GM18907 (cell line): ENCODE measurements around the gene PPIE.
"Not testable (repeated sequence)": the region's sequence is repeated elsewhere in the genome, so short reads cannot be mapped to it uniquely, and the experiment has no call there.

Experiments used
- ATAC-seq: cut with Tn5 transposase; IDR thresholded peaks from one replicate; pipeline ENCODE4 v1.9.1; 2021; ENCODE audit warnings: mild to moderate bottlenecking, moderate library complexity; ENCODE audit not compliant: unreplicated experiment

PPIE gene

DNA sequence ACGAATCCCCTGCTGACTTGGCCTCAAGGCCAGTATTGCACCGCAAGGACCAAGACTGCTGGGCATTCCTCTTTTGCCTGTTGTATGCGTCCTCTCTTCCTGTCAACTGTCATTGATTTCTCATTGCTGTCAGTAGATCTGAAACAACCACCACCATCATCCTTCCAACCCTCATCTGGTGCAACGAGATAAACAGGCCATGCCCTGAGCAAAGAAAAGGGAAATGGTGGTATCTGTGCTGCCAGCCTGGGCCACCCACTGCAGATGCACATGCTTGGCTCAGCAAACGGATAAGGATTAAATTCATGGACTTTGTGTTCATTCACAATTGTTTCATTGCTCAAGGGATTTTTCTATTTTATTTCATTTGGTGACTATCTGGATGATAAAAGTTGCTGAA is 18.8 kb downstream of the PPIE start:
- ATAC-seq, result no peak

DNA sequence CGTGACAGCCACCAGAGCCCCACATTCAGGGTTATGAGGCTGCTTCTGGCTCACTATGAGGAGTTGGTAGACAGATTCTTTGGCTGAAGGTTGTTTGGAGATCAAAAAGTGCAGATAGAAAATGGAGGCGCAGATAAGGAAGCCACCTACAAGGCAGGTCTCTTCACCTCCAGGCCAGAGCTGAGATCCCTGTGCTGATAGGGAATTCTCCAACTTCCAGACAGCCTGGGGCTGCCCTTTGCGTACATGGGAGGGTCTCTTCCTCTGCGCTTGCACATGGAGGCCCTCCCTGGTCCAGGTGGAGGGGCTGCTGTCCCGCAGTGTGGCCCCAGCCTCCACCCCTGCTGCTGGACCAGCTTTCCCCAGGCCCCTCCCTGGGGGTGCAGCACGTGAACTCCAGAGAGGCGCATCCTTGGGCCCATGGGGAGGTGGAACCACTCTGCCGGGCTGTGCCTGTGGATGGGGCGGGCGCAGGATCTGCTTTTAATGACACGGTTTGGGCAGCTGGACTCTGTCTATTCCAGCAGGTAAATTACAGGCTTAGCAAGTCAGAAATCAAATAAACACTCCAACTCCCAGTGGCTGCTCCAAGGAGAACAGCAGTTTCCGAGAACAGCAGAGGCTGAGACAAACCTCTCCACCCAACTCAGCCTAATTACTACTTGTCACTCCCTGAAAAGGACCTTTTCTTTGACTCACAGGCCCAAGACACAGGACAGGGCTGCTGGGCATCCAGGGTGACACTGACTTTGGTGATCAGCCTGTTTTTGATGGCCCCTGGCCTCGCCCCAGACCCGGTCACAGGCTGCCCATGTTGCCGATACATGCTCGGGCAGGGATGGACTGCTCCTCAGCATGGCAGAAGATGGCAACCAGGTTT is 20.1 kb downstream of the PPIE start:
- no peak for ATAC-seq

DNA sequence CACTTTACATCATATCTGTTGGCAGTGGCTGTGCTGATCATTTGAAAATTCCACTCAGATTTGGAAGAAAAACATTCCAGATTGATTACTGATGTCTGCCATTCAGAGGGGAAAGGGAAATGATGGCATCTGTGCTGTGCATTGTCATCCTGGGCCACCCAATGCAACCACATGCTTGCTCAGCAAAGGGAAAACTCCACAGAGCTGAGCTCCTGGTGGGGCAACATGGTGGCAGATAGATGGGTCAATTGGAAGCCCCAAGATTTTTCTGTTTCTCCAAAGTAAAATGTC is 20.7 kb downstream of the PPIE start:
- no peak for ATAC-seq

DNA sequence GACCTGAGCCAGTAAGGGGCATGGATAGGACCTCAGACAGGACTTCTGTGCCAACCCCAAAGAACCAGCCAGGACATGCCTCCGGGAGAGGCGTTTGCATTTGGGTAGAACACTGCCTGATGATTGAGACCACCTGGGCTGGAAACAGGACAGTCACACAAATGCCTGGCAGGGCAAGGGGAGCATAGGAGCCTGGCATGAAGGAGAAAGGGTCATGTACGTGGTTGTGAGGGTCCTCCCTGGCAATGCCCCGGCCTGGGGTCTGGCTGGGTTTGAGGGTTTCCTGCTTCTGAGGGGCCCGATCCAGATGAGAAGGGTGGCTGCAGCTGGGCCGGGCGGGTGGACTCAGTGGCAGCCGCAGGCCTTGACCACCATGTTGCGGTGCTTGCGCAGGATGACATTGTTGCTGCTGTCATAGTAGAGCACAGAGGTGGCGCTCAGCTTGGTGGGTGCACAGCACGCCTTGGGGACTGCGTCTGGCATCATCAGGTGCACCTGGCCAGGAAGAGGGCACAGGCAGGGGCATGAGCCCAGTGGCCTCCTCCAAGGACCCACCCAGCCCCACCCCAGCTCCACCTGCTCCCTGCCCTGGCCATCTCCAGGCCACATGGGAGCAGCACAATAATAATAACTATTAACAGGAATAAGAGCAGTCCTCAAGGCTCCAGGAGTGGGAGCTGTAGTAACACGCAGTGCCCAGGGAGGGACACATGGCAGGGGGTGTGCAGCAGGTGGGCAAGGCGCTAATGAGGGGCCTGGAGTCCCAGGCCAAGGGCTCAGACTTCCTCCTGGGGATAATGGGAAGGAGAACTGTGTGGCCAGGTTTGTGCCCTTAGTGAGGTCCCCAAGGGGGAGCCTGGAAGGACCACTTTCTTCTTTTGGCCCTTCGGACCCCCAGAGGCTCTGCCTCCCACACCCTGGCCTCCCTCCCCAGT is 21.7 kb downstream of the PPIE start:
- no peak for ATAC-seq

DNA sequence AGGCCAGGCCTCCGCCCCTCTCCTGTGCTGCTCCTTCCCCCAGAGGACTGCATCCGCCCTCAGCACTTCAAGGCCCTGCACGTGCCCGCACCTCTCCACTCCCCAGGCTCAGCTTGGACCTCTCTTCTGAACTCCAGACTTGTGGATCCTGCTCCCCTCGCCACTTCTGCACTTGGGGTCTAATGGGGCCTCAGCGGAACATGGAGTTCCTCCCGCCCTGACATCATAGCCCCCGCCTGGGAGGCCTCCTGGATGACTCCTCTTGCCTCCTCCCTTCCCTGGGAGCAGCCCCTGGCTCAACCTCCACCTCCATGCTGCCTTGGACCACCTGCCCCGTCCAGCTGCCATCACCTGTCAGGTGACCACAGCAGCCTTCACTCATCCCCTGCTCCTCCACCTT is 22.3 kb downstream of the PPIE start:
- ATAC-seq, result no peak

DNA sequence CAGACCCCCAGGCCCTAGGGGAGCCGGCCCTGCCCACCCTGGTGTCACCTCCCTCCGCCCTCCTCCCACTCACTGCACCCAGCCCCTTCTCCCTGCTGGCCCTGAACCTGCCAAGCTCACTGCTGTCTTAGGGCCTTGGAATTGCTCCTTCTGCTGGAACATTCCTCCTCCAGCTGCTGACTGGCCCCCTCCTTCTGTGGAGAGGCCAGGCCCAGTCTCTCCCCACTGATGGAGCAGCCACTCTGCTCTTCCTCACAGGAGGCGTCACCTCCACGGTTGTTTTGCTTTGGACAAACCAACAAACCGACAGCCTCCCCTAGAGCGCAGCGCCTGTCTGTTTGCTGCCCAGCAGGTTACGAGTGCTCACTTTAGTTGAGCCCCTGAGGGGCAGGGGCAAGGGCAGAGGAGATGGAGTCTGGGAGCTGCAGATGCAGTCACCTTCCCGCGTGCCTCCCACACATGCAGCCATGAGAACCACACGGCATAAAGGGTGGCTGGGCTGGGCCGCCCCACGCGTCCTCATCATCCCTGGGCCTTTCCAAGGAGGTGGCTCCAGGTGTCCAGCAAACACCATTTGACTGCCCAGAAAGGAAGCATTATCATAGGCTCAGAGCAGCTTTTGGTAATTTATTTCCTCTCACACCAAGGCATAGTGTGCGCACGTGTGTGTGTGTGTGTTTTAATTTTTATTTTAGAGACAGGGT is 23.0 kb downstream of the PPIE start:
- ATAC-seq, result no peak

DNA sequence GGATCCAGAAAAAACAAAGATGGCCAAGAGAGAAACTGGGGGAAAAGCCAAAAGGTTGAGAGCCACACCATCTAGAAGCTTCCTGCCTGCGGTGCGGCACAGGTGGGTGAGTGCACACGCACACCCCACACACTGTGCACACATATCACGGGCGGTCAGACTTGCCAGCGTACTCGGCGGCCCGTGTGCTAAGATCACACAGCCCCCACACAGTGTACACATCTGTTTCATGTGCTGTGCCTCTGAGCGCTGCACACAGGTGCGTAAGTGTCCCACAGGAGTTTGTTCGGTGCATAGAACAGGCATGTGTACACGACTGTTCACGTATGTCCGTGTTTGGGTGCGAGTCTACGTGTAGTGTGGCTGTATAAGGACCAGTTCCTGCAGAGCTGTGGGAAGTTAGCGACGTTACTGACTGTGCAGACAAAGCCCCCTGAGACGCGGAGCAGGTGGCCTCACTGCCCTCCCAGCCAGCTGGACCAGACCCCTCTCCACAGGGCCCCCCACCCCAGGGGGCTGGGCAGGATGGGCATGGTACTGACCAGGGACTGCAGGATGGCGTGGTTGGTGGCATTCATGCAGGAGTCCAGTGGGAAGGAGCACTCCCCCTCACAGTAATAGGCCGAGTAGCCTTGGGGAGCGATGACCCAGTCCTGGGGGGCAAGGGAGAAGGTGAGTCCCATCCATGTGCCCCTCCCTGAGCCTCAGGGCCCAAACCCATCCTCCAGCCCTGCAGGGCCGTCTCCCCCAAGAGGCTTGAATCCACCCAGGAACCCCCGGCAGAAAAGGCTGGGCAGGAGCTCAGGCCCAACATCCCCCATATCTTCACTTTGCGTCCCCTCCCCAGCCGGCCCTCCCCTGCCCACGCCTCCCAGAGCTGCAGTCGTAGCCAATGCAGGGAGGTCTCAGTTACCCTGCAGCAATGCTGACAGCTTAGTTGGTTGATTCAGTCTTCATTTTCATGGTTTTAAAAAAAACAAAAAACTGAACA is 24.2 kb downstream of the PPIE start:
- no peak for ATAC-seq

DNA sequence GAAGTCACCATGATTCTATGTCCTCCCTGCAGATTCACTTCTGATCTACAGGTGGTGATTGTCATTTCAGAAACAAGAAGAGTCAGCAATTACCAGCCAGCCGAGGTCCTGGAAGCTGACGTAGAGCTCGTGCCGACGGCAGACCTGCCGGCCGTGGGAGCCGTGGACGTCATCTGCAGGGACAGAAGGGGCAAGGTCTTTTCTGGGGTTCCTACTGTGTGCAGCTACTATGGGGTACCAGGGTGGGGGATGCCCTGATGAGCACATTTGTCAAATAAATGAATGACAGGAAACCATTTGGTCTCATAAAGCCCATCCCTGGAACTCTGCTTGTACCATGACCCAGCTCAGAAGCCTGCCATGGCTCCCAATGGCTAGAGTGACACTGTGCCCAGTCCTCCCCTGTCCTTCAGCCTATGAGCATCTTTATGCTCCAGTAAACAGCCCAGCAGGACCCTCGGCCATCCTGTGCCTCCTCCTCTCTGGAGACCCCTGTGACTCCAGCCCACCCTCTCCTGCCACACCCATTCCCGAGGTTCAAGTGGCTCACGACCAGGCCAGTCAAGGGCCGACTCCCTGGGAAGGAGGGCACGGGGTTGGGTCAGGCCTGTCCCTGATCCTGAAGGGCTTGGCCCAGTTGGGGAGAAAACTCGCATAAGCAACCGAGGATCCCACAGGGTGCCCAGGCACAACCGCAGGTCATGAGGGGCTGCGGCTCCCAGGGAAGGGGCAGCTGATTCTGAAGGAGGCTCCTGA is 25.1 kb downstream of the PPIE start:
- not testable (repeated sequence) for ATAC-seq

DNA sequence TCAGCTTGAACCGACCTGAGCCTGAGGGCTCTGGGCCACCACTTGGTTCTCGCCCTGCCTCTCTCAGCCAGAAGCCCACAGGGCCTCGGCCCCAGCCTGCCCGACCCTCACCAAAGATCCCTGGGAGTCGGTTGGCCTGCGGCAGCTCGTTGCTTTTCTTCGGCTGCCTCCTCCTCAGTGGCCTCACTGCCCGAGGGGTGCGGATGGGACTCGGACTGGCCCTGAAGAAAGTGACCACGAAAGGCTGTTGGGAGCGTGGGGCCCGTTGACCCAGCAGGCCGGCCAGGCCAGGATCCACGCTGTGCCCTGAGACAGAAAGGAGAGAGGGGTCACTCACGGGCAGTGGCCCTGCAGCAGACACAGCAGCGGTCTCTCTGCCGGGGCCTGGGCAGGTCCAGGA is 25.8 kb downstream of the PPIE start:
- ATAC-seq, result not testable (repeated sequence)

DNA sequence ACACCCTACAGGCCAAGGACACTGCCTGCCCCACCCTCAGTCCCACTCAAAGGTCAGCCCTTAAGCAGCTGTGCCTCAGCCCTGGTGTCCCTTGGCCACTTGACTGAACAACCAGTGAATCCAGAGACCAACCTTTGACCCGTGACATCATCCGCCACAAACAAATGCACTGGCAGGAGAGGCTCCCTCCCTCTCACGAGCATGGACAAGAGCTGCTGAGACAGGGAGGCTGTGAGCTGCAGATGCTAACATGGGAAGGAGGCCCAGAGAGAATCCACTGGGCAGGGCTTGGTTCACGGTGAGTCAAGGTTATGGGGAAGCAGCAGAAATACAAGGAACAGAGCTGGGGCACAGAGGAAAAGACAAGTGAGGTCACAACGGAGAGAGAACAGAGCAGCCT is 27.8 kb downstream of the PPIE start:
- ATAC-seq, result not testable (repeated sequence)

DNA sequence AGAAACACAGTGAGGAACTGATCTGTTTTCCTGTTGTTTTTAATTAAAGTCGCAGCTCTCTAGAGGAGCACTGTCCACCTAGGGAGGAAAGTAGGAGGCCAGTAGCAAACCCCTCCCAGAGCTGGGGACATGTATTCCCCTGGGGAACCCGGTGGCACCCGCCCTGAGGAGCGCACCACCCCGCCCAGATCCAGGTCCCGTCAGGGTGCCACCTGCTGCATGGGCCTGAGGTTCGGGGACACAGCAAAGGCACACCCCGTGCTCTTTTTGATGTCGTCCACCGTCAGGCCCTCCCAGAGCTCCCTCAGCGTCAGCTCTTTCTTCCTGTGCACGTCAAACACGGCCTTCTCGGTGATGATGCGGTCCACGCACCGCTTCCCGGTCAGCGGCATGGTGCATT is 30.8 kb downstream of the PPIE start:
- ATAC-seq, result not testable (repeated sequence)

DNA sequence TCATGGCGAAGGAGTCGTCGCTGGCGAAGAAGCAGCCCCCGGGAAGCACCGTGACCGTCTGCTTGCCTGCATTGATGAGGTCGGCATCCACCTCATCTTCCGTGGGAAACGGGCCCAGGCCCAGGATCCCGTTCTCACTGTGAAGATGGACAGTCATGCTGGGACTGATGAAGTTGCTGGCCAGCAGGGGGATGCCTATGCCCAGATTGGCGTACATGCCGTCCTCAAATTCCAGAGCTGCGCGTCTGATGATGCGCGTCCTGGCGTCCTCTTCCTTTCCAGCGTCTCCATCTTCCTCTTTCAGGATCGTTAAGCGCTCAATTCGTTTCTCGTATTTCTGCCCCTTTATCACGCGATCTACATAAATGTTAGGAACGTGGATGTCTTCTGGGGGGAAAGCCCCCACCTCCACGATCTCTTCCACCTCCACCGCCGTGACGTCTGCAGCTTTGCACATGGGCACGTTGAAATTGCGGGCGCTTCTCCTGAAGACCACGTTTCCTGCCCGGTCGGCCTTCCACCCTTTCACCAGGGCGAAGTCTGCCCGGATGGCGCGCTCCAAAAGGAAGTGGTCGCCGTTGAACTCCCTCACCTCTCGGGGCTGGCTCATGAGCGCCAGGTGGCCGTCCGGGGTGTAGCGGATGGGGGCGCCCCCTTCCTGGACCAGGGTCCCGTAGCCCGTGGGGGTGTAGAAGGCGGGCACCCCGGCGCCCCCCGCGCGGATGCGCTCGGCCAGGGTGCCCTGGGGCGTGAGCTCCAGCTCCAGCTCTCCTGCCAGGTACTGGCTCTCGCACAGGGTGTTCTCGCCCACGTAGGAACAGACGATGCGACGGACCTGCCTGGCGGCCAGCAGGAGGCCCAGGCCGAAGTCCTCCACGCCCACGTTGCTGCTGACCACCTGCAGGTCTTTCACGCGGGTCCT is 31.7 kb downstream of the PPIE start:
- ATAC-seq, result peak; percentile 43

DNA sequence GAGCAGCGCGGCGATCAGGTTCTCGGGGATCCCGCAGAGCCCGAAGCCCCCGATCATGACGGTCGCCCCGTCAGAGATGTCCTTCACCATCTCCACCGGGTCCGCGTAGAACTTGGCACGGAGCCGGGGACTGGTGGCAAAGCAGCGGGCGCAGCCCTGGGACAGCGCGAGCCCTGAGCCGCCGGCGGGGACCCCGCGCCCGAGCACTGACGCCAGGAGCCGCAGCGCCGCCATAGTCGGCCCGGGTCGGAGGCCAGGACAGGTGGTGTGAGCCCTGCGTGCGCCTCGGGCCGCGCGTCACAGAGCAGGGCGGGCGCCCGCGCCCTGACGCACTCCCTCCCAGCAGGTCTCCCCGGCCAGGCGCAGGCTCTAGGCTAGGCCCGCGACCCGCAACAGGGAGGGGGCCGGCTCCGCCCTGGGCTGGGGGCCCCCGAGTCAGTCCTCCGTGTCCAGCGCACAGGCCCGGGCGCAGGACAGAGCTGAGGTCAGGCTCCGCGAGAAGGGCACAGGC is 32.4 kb downstream of the PPIE start, which contains the start of gene OXCT2:
Gene OXCT2, minus strand, starts transcription at position 327 of the 511 bp plus-strand sequence. Its CDS starts 93 bp downstream, at position 234.
- ATAC-seq, result not testable (repeated sequence)

DNA sequence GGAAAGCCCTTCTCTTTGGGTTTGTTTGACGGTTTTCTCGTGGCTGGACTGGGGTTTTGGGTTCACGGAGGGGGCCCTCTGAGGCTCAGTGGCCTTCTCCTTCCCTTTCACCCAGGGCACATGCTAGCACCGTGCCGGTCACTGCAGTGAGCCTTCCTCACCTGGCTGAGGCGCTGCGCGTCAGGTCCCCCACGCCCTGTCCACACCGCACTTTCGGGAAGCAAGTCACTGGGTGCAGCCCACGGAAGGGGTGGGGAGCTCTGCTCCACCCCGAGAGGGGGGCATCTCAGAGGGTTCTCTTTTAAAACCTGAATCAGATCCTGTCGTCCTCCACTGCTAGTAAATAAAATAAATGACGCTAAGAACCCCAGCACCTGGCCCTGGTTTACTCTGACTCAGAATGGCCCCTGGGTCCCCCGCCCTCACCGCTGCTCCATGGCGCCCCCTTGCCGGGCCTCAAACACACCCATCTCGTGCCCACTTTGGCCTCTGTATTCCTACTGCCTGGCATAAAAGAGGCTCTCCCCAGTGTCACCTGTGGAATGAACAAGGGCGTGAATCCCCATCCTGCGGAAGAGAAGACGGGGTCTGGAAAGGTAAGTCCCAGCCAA is 34.8 kb downstream of the PPIE start:
- ATAC-seq, result not testable (repeated sequence)

DNA sequence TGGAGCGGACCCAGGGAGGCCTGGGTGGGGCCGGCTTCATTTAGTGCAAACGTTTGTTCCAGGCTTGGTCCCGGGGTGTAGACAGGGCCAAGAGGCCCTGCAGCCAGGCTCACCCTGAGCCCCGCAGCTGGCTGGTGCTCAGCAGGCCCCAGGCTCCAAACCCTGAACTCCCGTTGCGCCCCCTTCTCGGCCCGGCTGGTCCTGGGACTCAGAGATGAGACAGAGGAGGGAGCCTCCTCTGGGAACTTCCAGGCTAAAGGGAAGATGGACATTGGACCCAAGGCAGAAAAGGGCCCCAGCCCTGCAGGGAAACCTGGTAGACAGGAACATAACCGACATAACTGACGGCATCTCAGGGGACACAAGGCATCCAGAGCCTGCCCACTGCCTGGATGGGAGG is 36.5 kb downstream of the PPIE start:
- ATAC-seq, result not testable (repeated sequence)

DNA sequence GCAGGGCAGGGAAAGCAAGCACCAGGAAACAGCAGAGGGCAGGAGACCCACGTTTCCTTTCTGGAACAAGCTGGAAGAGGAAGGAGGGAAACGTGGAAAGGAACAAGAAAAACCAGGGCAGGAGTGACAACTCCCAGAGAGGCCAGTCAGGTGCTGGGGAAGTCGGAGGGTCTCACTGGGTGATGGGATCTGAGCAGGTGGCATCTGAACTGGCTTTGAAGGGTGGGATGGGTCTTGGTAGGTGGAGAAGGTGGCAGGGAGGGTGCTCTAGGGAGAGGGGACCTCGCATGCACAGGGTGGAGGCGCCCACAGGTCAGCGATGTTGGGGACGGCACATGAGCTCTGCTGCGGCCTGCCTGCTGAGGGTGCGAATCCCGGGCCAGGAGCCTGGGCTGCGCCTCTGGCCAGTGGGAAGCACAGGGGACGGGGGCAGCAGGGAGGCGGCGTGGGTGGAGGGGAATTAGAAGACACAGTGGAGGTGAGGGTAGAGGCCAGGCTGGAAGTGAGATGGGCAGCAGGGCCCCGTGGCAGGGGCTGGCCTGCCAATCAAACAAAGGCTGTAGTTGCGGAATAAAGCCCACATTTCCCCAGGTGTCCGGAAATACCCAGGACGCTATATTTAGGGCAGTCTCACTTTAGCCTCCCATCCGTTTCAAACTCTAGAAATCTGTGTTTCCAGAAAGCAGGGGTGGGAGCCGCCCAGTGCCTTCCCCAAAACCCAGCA is 37.2 kb downstream of the PPIE start:
- ATAC-seq, result peak; percentile 44

DNA sequence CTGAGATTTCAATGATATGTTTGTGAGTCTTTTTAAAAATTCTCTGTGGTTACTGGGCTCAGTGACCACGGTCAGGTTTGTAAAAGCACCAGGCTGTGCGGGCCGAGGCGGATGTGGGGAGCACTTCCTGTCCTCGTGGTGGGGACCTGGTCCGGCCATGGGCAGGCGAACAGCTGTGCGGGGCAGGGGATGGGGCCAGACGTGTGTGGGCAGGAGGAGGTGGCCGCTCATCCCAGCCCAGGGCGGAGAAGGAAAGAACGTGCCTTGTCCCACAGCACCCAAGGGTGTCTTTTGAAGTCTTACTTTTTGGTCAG is 37.7 kb downstream of the PPIE start:
- peak; percentile 45 for ATAC-seq
